ENCODE results near the gene GJB1. TPM values are rescaled to one million over a fixed set of nuclear protein-coding genes. Genes with fewer than 3 reads are reported as not detected.
"Not testable (repeated sequence)": the region's sequence is repeated elsewhere in the genome, so short reads cannot be mapped to it uniquely, and the experiment has no call there.

GJB1 gene
- total RNA-seq, 1 experiment from 2014 or later: not detected

DNA sequence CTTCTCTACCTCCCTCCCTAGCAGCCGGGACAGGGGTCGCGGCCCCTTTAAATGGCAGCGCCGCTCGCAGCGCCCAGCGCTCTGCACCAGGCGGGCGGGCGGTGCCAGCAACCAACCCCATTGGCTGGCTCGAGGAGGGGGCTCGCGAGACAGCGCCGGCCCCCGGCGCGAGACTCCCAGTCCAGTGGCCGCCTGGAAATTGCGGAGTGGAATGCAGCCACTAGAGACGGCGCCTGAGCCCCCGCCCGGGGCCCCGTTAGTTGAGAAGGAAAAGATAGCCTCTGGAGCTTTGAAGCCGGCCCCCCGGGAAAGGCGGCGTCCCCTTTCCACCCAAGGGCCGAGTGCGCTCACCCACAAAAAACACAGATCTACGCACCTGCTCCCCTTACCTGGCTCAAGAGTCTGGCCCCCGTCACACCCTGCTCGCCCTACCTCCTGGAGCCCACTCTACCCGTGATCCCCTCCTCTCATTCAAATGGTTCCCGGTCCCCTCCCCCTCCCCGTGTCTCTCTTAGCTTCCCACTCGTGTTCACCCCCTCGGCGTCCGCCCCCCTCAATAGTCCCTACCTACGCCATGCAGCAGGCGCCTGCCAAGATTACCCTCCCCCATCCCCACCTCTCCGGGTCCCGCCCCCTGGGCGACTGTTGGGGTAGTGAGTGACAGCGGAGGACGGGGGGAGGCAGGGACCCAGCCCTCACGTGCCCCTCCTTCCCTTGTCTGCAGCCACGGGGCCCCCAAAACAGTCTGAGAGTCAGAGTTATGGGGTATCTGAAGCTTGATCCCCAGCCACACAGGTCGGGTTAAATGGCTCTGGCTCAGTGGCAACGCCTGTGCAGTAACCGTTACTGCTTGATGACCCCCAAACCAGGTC is 31.3 kb downstream of the GJB1 start, which contains the start of gene ZMYM3:
Gene ZMYM3, minus strand, starts transcription at position 49 of the 872 bp plus-strand sequence. CDS start 885 bp downstream, outside the sequence.
- peak; percentile 85 for DNase-seq (ENCODE audit: low read depth)

DNA sequence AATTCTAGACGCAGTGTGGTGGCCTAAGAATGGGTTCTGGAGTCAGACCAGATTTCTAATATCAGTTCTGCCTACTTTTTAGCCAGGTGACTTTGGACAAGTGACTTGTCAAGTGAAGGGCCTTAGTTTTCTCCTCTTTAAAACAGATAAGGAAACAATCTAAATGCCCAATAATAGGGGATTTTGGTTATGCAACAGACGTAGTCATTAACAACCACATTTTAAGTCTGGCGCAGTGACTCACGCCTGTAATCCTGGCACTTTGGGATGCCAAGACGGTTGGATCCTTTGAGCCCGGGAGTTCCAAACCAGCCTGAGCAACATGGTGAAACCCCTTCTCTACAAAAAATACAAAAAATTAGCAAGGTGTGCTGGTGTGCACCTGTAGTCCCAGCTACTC is 33.0 kb downstream of the GJB1 start:
- no peak for DNase-seq (ENCODE audit: low read depth)

DNA sequence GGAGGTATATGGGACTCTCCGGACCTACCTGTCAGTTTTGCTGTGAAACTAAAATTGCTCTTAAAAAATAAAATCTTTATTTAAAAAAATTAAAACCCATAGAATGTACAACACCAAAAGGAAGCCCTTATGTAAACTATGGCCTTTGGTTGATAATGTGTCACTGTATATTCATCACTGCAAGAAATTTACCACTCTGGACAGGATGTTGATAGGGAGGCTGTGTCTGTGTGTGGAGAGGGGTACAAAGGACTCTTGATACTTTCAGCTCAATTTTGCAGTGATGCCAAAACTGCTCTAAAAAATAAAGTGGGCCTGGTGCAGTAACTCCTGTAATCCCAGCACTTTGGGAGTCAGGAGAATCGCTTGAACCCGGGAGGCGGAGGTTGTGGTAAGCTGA is 33.8 kb downstream of the GJB1 start:
- no peak for DNase-seq (ENCODE audit: low read depth)

DNA sequence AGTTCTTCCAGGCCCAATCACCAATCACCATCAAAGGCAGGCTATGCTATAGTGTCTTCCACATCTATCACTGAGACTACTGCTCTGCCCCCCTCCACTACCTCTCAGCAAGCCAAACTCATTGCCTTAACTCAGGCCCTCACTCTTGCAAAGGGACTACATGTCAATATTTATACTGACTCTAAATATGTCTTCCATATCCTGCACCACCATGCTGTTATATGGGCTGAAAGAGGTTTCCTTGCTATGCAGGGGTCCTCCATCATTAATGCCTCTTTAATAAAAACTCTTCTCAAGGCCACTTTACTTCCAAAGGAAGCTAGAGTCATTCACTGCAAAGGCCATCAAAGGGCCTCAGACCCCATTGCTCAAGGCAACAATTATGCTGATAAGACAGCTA is 45.6 kb downstream of the GJB1 start:
- DNase-seq (ENCODE audit: low read depth): not testable (repeated sequence)

DNA sequence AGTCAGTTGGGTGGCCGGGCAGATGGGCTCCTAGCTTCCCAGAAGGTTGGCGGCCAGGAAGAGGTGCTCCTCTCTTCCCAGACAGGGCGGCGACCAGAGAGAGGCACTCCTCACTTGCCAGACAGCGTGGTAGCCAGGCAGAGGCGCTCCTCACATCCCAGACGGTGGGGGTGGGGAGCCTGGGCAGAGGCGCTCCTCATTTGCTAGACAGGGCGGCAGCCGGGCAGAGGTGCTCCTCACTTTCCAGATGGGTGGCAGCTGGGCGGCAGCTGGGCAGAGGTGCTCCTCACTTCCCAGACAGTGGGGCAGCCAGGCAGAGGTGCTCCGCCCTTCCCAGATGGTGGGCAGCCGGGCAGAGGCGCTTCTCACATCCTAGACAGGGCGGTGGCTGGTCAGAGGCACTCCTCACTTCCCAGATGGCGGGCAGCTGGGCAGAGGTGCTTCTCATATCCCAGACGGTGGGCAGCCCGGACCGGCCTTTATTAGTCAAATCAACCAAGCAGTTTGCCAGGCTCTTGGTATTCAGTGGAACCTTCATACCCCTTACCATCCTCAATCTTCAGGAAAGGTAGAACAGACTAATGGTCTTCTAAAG is 46.9 kb downstream of the GJB1 start:
- DNase-seq (ENCODE audit: low read depth): no peak

DNA sequence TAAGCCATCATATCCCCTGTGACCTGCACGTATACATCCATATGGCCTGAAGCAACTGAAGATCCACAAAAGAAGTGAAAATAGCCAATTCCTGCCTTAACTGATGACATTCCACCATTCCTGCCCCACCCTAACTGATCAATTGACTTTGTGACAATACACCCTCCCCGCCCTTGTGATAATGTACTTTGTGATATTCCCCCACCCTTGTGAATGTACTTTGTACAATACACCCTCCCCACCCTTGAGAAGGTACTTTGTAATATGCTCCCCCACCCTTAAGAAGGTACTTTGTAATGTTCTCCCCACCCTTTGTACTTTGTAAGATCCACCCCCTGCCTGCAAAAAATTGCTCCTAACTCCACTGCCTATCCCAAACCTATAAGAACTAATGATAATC is 49.3 kb downstream of the GJB1 start:
- DNase-seq (ENCODE audit: low read depth): not testable (repeated sequence)

Other genes with a start within 250 kb of the GJB1 start
- gene SNX12, start 154.9 kb upstream of the GJB1 start, total RNA-seq (2014; rRNA removed; shearing (Covaris generic)): 61.2 and 68.9 TPM in 2 replicates
- gene FOXO4, start 127.4 kb upstream of the GJB1 start, total RNA-seq (2014; rRNA removed; shearing (Covaris generic)): 1.2 and 1.8 TPM in 2 replicates
- not detected in 2 replicates for gene CXorf65, start 116.5 kb upstream of the GJB1 start, total RNA-seq (2014; rRNA removed; shearing (Covaris generic))
- not detected in 2 replicates for gene IL2RG, start 111.6 kb upstream of the GJB1 start, total RNA-seq (2014; rRNA removed; shearing (Covaris generic))
- 10.1 and 13.6 TPM in 2 replicates for gene MED12, start 104.6 kb upstream of the GJB1 start, total RNA-seq (2014; rRNA removed; shearing (Covaris generic))
- 0.06 TPM in 1 of 2 replicates, not detected in the other for gene NLGN3, start 78.4 kb upstream of the GJB1 start, total RNA-seq (2014; rRNA removed; shearing (Covaris generic))
- gene ZMYM3, start 30.9 kb downstream of the GJB1 start, total RNA-seq (2014; rRNA removed; shearing (Covaris generic)): 17.8 and 23.8 TPM in 2 replicates
- 469 and 520 TPM in 2 replicates for gene NONO, start 60.4 kb downstream of the GJB1 start, total RNA-seq (2014; rRNA removed; shearing (Covaris generic))
- 0.97 and 1.00 TPM in 2 replicates for gene ITGB1BP2, start 78.5 kb downstream of the GJB1 start, total RNA-seq (2014; rRNA removed; shearing (Covaris generic))
- 17.4 and 18.0 TPM in 2 replicates for gene TAF1, start 143.1 kb downstream of the GJB1 start, total RNA-seq (2014; rRNA removed; shearing (Covaris generic))

Measured in HT1080 (cell line).